CD14-positive monocyte (primary cell): ENCODE measurements around the gene SPR. TPM values are rescaled to one million over a fixed set of nuclear protein-coding genes. Genes with fewer than 3 reads are reported as not detected.

Experiments
- DNase-seq, 3 donors: peaks; one replicate each; pipeline ENCODE4 v3.0.0-alpha.2; 2011 to 2022
- H2AFZ ChIP-seq: 2 replicates; pipeline ENCODE4 v1.6.0; 2012; ENCODE audit warnings: mild to moderate bottlenecking, low read depth, low read length, inconsistent platforms; ENCODE audit not compliant: insufficient read depth, poor library complexity, severe bottlenecking
- H3K27ac ChIP-seq, 2 donors: 1 replicate in 1 of 2; 2 replicates in 1 of 2; pipeline ENCODE4 v1.5.1; 2012 to 2013; ENCODE audit warnings: low read length in 2 of 2, control low read depth in 1 of 2, inconsistent platforms in 1 of 2, low read depth in 1 of 2, mild to moderate bottlenecking in 1 of 2
- H3K27me3 ChIP-seq, 2 donors: one replicate each; pipeline versions ENCODE4 v1.6.0 to v1.6.1; 2011 to 2013; ENCODE audit warnings: low read length in 2 of 2; ENCODE audit not compliant: control insufficient read depth in 2 of 2, insufficient read depth in 2 of 2
- H3K36me3 ChIP-seq, 2 donors: replicated peaks in 1 of 2; 1 replicate in 1 of 2; 2 replicates in 1 of 2; pipeline versions ENCODE4 v1.5.1 to v1.6.1; 2012 to 2013; ENCODE audit warnings: low read length in 2 of 2, control low read depth in 1 of 2, inconsistent platforms in 1 of 2, mild to moderate bottlenecking in 1 of 2; ENCODE audit not compliant: insufficient read depth in 2 of 2, control insufficient read depth in 1 of 2
- H3K4me1 ChIP-seq, 2 donors: 1 replicate in 1 of 2; 2 replicates in 1 of 2; pipeline versions ENCODE4 v1.5.1 to v1.6.1; 2012 to 2013; ENCODE audit warnings: low read length in 2 of 2, control low read depth in 1 of 2, inconsistent platforms in 1 of 2, mild to moderate bottlenecking in 1 of 2, moderate library complexity in 1 of 2; ENCODE audit not compliant: insufficient read depth in 2 of 2, control insufficient read depth in 1 of 2
- H3K4me2 ChIP-seq: replicated peaks from 2 replicates; pipeline ENCODE3; 2012; ENCODE audit warnings: low read length, moderate library complexity, mild to moderate bottlenecking; ENCODE audit not compliant: poor library complexity, severe bottlenecking; ENCODE audit errors: extremely low read depth
- H3K4me3 ChIP-seq, 3 experiments: fragments of 200-600 bp in 1 of 3; sonication (generic) in 1 of 3; replicated peaks in 1 of 3; 1 replicate in 2 of 3; 2 replicates in 1 of 3; pipeline ENCODE4 v1.5.1; 2011 to 2013; ENCODE audit warnings: low read length in 3 of 3, mild to moderate bottlenecking in 3 of 3, control low read depth in 2 of 3, low read depth in 2 of 3, inconsistent platforms in 1 of 3, moderate library complexity in 1 of 3
- H3K79me2 ChIP-seq: 2 replicates; pipeline ENCODE4 v1.6.0; 2012; ENCODE audit warnings: mild to moderate bottlenecking, control low read depth, inconsistent platforms, low read length, moderate library complexity; ENCODE audit not compliant: insufficient read depth
- H3K9ac ChIP-seq: 2 replicates; pipeline ENCODE4 v1.6.0; 2017; ENCODE audit warnings: low read length, mild to moderate bottlenecking; ENCODE audit not compliant: insufficient read depth, poor library complexity, severe bottlenecking
- H3K9me3 ChIP-seq, 2 donors: replicated peaks in 1 of 2; 1 replicate in 1 of 2; 2 replicates in 1 of 2; pipeline versions ENCODE4 v1.5.1 to v1.6.1; 2012 to 2013; ENCODE audit warnings: low read length in 2 of 2, control low read depth in 1 of 2; ENCODE audit not compliant: control insufficient read depth in 1 of 2, insufficient read depth in 1 of 2
- H4K20me1 ChIP-seq: 2 replicates; pipeline ENCODE4 v1.6.0; 2012; ENCODE audit warnings: mild to moderate bottlenecking, low read length, control low read depth, moderate library complexity; ENCODE audit not compliant: insufficient read depth
- H3K27ac Mint-ChIP-seq, 7 donors: one replicate each; pipeline ENCODE4 v1.8.0; 2020; ENCODE audit warnings: mild to moderate bottlenecking in 7 of 7, mixed read lengths in 7 of 7, moderate library complexity in 6 of 7, inconsistent platforms in 2 of 7
- H3K27me3 Mint-ChIP-seq, 3 donors: one replicate each; pipeline ENCODE4 v1.8.0; 2021 to 2022; ENCODE audit warnings: low read depth in 3 of 3, mild to moderate bottlenecking in 3 of 3, mixed read lengths in 3 of 3, moderate library complexity in 3 of 3, inconsistent platforms in 1 of 3
- H3K36me3 Mint-ChIP-seq, 2 donors: one replicate each; pipeline ENCODE4 v1.8.0; 2020; ENCODE audit warnings: mixed read lengths in 2 of 2, inconsistent platforms in 1 of 2, mild to moderate bottlenecking in 1 of 2
- H3K4me1 Mint-ChIP-seq: one replicate; pipeline ENCODE4 v1.8.0; 2020; ENCODE audit warnings: mild to moderate bottlenecking, mixed read lengths
- H3K4me3 Mint-ChIP-seq, 2 donors: one replicate each; pipeline ENCODE4 v1.8.0; 2020; ENCODE audit warnings: mild to moderate bottlenecking in 2 of 2, mixed read lengths in 2 of 2, moderate library complexity in 1 of 2
- H3K9me3 Mint-ChIP-seq, 7 donors: one replicate each; pipeline ENCODE4 v1.8.0; 2020 to 2022; ENCODE audit warnings: mixed read lengths in 7 of 7, mild to moderate bottlenecking in 6 of 7, moderate library complexity in 6 of 7, inconsistent platforms in 2 of 7
- CTCF ChIP-seq: fragments of 200-600 bp; IDR thresholded peaks from one replicate; pipeline ENCODE4 v1.8.0; 2022; ENCODE audit warnings: antibody characterized with exemption, mild to moderate bottlenecking
- WGBS: methylation state at CpG from one replicate; pipeline ENCODE4 v1.1.5; 2013; ENCODE audit warnings: missing lambda C conversion rate; ENCODE audit not compliant: insufficient coverage; 5-methylcytosine and 5-hydroxymethylcytosine counted together
- intact Hi-C, 2 donors: fragments of 100-400 bp; cut with micrococcal nuclease; formaldehyde crosslinking; loops; one replicate each; pipeline versions ENCODE4 v1.15.0 to v1.15.1; 2023
- polyA plus RNA-seq, 3 donors: library from polyadenylated mRNA; depleted of rRNA in 1 of 3; unstranded in 2 of 3; stranded (reverse) in 1 of 3; fragments of 300-500 nt in 2 of 3; fragments of >200 nt in 1 of 3; fragmentation: Illumina TruSeq in 2 of 3; gene quantifications; 1 replicate in 2 of 3; 2 replicates in 1 of 3; pipeline ENCODE4 v1.2.3, GENCODE V29; 2012 to 2021

Gene SPR
- polyA plus RNA-seq, 3 donors = 2.9 to 12.5 (median 7.6) TPM

GRCh38 chr2:72938455-72938854 lies 51.2 kb downstream of the SPR start:
- no peaks in the 10 kb centered on the region for H3K27me3 ChIP-seq
- H3K4me2 ChIP-seq = no peak overlapping the region
- no peak overlapping the region for H3K9ac ChIP-seq
- peaks cover 8 to 16% of the 10 kb centered on the region in 2 donors for H3K36me3 ChIP-seq
- no peak for TF ChIP-seq CTCF
- no peak overlapping the region for H3K27ac ChIP-seq
- no peak overlapping the region for H3K4me3 Mint-ChIP-seq
- intact Hi-C loops = no loop called here
- WGBS = 77% methylated on average over 3 of the region's 5 CpGs
- H2AFZ ChIP-seq = no peak overlapping the region
- H3K4me1 ChIP-seq = peaks cover 10 to 14% of the 10 kb centered on the region in 2 donors
- no peaks in the 10 kb centered on the region for H3K79me2 ChIP-seq
- no peaks in the 10 kb centered on the region for H3K9me3 ChIP-seq
- no peak overlapping the region for H3K27ac Mint-ChIP-seq
- H3K4me1 Mint-ChIP-seq = peaks cover 14% of the 10 kb centered on the region
- peaks cover 27 to 40% of the 10 kb centered on the region in 2 donors for H3K36me3 Mint-ChIP-seq
- DNase-seq = no peak
- H3K9me3 Mint-ChIP-seq = no peaks in the 10 kb centered on the region
- no peaks in the 10 kb centered on the region for H4K20me1 ChIP-seq
- no peak overlapping the region for H3K4me3 ChIP-seq
- H3K27me3 Mint-ChIP-seq = peaks cover 11 to 14% (median 11%) of the 10 kb centered on the region in 3 donors

- intact Hi-C loops = no loop called here
- H3K27ac ChIP-seq = no peak overlapping the region
- H3K27me3 Mint-ChIP-seq = peaks cover 5 to 11% (median 10%) of the 10 kb centered on the region in 3 donors
- no peak overlapping the region for H3K4me3 ChIP-seq
- TF ChIP-seq CTCF = no peak
- no peaks in the 10 kb centered on the region for H3K9me3 ChIP-seq
- 96% methylated on average over 4 of the region's 6 CpGs for WGBS
- no peak overlapping the region for H3K4me2 ChIP-seq
- peaks cover 26 to 33% of the 10 kb centered on the region in 2 donors for H3K36me3 ChIP-seq
- H3K27ac Mint-ChIP-seq = peak overlapping the region in 2 of 7 donors; percentile 19 to 85
- H2AFZ ChIP-seq = no peak overlapping the region
- H3K27me3 ChIP-seq = no peaks in the 10 kb centered on the region
- no peak overlapping the region for H3K9ac ChIP-seq
- no peak overlapping the region for H3K4me3 Mint-ChIP-seq
- DNase-seq = no peak
- no peaks in the 10 kb centered on the region for H4K20me1 ChIP-seq
- peaks cover 14% of the 10 kb centered on the region for H3K4me1 Mint-ChIP-seq
- H3K79me2 ChIP-seq = no peaks in the 10 kb centered on the region
- H3K36me3 Mint-ChIP-seq = peaks cover 41 to 58% of the 10 kb centered on the region in 2 donors
- H3K4me1 ChIP-seq = peaks cover 10 to 14% of the 10 kb centered on the region in 2 donors
- no peaks in the 10 kb centered on the region for H3K9me3 Mint-ChIP-seq
Measured at GRCh38 chr2:72940361-72940760, 53.2 kb downstream of the SPR start.
